Measurements from ENCODE around the gene DHX16. TPM values are rescaled to one million over a fixed set of nuclear protein-coding genes. Genes with fewer than 3 reads are reported as not detected.
"Not testable (repeated sequence)": the region's sequence is repeated elsewhere in the genome, so short reads cannot be mapped to it uniquely, and the experiment has no call there.

DHX16 gene
- total and polyA plus RNA-seq, 2 experiments from 2014 or later, result 16.0 to 31.3 TPM

GRCh38 chr6:30672445-30673253 lies at the start of gene DHX16 (continued):
- TF ChIP-seq, protein P1, sequence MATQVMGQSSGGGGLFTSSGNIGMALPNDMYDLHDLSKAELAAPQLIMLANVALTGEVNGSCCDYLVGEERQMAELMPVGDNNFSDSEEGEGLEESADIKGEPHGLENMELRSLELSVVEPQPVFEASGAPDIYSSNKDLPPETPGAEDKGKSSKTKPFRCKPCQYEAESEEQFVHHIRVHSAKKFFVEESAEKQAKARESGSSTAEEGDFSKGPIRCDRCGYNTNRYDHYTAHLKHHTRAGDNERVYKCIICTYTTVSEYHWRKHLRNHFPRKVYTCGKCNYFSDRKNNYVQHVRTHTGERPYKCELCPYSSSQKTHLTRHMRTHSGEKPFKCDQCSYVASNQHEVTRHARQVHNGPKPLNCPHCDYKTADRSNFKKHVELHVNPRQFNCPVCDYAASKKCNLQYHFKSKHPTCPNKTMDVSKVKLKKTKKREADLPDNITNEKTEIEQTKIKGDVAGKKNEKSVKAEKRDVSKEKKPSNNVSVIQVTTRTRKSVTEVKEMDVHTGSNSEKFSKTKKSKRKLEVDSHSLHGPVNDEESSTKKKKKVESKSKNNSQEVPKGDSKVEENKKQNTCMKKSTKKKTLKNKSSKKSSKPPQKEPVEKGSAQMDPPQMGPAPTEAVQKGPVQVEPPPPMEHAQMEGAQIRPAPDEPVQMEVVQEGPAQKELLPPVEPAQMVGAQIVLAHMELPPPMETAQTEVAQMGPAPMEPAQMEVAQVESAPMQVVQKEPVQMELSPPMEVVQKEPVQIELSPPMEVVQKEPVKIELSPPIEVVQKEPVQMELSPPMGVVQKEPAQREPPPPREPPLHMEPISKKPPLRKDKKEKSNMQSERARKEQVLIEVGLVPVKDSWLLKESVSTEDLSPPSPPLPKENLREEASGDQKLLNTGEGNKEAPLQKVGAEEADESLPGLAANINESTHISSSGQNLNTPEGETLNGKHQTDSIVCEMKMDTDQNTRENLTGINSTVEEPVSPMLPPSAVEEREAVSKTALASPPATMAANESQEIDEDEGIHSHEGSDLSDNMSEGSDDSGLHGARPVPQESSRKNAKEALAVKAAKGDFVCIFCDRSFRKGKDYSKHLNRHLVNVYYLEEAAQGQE (IDR thresholded peaks at IDR 0.05; ENCODE audit: unreplicated experiment), result no peak

DNA sequence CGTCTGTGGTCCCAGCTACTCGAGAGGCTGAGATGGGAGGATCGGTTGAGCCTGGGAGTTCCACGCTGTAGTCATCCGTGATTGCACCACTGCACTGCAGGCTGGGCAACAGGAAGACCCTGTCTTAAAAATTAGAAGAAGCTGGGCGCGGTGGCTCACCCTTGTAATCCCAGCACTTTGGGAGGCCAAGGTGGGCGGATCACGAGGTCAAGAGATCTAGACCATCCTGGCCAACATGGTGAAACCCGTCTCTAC lies 49.1 kb upstream of the DHX16 start:
- Histone ChIP-seq H4K20me1 (replicated peaks; ENCODE audit: insufficient read depth) (peaks cover 31% of the 10 kb centered on the region), H3F3A (replicated peaks; ENCODE audit: low read depth) (peaks cover 59% of the 10 kb centered on the region), H3K27ac (ENCODE audit: low read depth) (peak overlapping the region; percentile 96), H3K36me3 (ENCODE audit: insufficient read depth) (peaks cover 34% of the 10 kb centered on the region), H3K4me3 (peak overlapping the region; percentile 94), H3K4me2 (peak overlapping the region; percentile 88), H3K79me2 (replicated peaks; ENCODE audit: insufficient read depth) (peaks cover 46% of the 10 kb centered on the region)
- not testable (repeated sequence) for H2AFZ ChIP-seq; H3K27me3 ChIP-seq (ENCODE audit: insufficient read depth); ATAC-seq; H3K4me1 ChIP-seq (ENCODE audit: insufficient read depth); H3K9me2 ChIP-seq (ENCODE audit: insufficient read depth); DNase-seq (ENCODE audit: low spot score)
- Mint-ChIP-seq H3K4me3 (peak overlapping the region; percentile 100), H3K27me3 (ENCODE audit: insufficient read depth, low read depth, poor library complexity) (peaks cover 63% of the 10 kb centered on the region), H3K27ac (peak overlapping the region; percentile 100), H3K4me1 (peaks cover 41% of the 10 kb centered on the region), H3K9me3 (peaks cover 13% of the 10 kb centered on the region; the same call in 2 of the 3 replicates), H3K36me3 (ENCODE audit: low read depth) (peaks cover 65% of the 10 kb centered on the region)

DNA sequence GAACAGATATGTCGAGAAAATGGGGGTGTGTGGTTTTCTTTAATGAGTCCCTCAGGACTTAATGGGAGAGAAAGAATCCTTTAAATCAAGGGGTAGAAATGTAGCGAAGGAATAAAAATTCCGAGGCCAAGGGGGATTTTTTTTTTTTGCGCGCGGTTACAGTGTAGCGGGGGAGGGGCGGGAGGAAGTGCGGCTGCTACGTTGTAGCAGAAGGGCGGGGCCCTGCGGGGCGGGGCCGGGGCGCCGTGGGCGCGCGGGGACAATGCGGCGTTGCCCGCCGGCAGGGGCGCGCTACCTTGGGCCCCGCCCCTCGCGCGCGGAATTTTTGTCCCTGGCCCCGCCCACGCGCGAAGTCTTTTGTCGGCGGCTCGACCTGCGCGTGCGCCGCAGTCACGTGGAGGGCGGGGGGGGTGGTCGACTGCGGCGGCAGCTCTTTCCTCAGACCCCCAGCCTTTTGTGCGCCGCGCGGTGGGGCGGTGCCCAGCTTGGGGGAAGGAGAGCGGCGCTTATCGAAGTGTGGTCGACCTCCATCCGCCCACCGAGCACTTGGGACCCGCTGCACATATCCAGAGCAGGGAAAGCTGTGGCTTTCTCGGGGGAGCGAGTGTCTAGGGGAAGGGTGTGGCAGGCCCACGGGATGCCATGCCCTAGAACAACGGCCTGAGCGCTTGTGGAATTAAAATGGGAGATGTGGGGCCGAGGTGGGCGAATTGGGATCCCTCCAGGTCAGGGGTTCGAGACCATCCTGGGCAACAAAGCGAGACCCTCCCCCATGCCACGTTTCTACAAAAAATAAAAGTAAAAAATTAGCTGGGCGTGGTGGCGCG lies 48.6 kb upstream of the DHX16 start:
- Histone ChIP-seq H3K27ac (ENCODE audit: low read depth) (peak overlapping the region; percentile 99), H3K27me3 (ENCODE audit: insufficient read depth) (no peaks in the 10 kb centered on the region), H4K20me1 (replicated peaks; ENCODE audit: insufficient read depth) (peaks cover 31% of the 10 kb centered on the region), H3K4me3 (peak overlapping the region; percentile 94), H2AFZ (no peak overlapping the region), H3K36me3 (ENCODE audit: insufficient read depth) (peaks cover 34% of the 10 kb centered on the region), H3K4me2 (peak overlapping the region; percentile 94), H3K79me2 (replicated peaks; ENCODE audit: insufficient read depth) (peaks cover 50% of the 10 kb centered on the region), H3K9me2 (ENCODE audit: insufficient read depth) (no peaks in the 10 kb centered on the region), H3K4me1 (ENCODE audit: insufficient read depth) (peaks cover 9% of the 10 kb centered on the region), H3F3A (replicated peaks; ENCODE audit: low read depth) (peaks cover 54% of the 10 kb centered on the region)
- peaks cover 61% of the 10 kb centered on the region for H3K27me3 Mint-ChIP-seq (ENCODE audit: insufficient read depth, low read depth, poor library complexity)
- DNase-seq (ENCODE audit: low spot score) (peak; percentile 89), ATAC-seq (peak; percentile 9)
- peak overlapping the region; percentile 100 for H3K4me3 Mint-ChIP-seq
- peaks cover 13% of the 10 kb centered on the region; the same call in 2 of the 3 replicates for H3K9me3 Mint-ChIP-seq
- H3K27ac Mint-ChIP-seq, result peak overlapping the region; percentile 100
- H3K4me1 Mint-ChIP-seq, result peaks cover 44% of the 10 kb centered on the region
- H3K36me3 Mint-ChIP-seq (ENCODE audit: low read depth), result peaks cover 65% of the 10 kb centered on the region
- peak; percentile 56 for TF ChIP-seq CREB1 (CRISPR knock-in tag; IDR thresholded peaks at IDR 0.05; ENCODE audit: low read depth)
- TF ChIP-seq EZH2 (IDR thresholded peaks at IDR 0.05; ENCODE audit: low read depth, unreplicated experiment), result no peak
- no peak for TF ChIP-seq CTCF (conservative IDR thresholded peaks at IDR 0.05; ENCODE audit: low read depth in 2 of 2)
- TF ChIP-seq STAT1 (IDR thresholded peaks at IDR 0.05; ENCODE audit: unreplicated experiment), result no peak
- no peak for TF ChIP-seq ZNF114 (CRISPR knock-in tag; IDR thresholded peaks at IDR 0.05)
- TF ChIP-seq ETS1 (IDR thresholded peaks at IDR 0.05), result no peak
- no peak for TF ChIP-seq NANOG (IDR thresholded peaks at IDR 0.05; ENCODE audit: borderline replicate concordance)
- TF ChIP-seq, protein P1 (IDR thresholded peaks at IDR 0.05; ENCODE audit: unreplicated experiment), result no peak
- TF ChIP-seq POLR2AphosphoS5 (IDR thresholded peaks at IDR 0.05; ENCODE audit: low read depth), result peak; percentile 71
- TF ChIP-seq EZH2phosphoT487 (IDR thresholded peaks at IDR 0.05; ENCODE audit: unreplicated experiment), result no peak

Measured in GM23338 (cell line).